ENCODE data around the gene SLC27A5. TPM values are rescaled to one million over a fixed set of nuclear protein-coding genes. Genes with fewer than 3 reads are reported as not detected.
A peak's percentile ranks its signal among the peaks of the same experiment; 100 is the strongest.

SLC27A5 gene
- total and polyA plus RNA-seq, 9 of the 15 experiments (the other 6 are each of a cell fraction or from before 2014, with no cell fraction given) = 42.2 to 318 (median 64.7) TPM

DNA sequence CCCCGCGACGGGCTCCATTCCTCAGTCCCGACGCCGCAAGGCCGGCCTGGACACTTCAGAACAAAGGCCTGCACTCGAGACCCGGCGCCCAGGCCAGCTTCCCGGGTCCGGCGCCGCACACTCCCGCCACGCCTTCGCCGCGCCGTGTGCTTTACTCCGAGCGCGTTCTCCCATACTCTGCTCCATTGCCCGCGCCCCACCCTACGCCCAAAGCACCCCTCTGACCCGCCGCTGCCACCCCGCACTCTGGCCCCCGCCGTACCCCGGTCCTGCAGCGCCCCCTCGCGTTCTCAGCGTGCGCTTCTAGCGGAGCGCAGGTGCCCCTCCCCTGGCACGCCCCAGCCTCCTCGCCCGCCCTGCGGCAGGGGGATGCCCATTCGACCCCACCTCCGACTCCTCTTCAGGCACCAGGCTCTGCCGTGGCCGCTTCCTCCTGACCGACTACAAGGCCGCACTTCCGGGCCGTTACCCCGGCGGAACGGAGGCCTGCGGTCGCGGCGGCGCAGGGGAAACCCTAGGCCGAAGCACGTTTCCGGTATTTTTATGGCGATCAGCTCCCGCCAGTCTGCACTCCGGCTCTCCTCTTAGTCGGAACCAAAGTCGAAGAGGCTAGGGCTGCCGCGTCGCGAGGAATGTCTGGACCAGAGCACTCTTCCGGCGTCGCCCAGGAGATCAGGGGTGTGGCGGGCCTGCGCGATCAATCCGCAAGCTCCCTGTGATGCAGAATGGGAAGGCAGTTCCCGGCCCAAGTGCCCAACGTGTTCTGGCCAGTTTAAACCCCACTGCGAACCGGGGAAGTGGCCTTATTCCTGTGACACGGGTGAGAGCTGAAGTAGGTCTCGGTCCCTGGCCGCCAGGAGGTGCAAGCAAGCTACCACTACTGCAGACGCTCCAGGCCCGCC, 7.8 kb upstream of the SLC27A5 start, which contains the start of gene ZBTB45 (continued):
- TF ChIP-seq, protein P1, sequence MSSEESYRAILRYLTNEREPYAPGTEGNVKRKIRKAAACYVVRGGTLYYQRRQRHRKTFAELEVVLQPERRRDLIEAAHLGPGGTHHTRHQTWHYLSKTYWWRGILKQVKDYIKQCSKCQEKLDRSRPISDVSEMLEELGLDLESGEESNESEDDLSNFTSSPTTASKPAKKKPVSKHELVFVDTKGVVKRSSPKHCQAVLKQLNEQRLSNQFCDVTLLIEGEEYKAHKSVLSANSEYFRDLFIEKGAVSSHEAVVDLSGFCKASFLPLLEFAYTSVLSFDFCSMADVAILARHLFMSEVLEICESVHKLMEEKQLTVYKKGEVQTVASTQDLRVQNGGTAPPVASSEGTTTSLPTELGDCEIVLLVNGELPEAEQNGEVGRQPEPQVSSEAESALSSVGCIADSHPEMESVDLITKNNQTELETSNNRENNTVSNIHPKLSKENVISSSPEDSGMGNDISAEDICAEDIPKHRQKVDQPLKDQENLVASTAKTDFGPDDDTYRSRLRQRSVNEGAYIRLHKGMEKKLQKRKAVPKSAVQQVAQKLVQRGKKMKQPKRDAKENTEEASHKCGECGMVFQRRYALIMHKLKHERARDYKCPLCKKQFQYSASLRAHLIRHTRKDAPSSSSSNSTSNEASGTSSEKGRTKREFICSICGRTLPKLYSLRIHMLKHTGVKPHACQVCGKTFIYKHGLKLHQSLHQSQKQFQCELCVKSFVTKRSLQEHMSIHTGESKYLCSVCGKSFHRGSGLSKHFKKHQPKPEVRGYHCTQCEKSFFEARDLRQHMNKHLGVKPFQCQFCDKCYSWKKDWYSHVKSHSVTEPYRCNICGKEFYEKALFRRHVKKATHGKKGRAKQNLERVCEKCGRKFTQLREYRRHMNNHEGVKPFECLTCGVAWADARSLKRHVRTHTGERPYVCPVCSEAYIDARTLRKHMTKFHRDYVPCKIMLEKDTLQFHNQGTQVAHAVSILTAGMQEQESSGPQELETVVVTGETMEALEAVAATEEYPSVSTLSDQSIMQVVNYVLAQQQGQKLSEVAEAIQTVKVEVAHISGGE (CRISPR knock-in tag; IDR thresholded peaks at IDR 0.05) = peak; percentile 98 to 99 (median 98)
- TF ChIP-seq NCOA1 (IDR thresholded peaks at IDR 0.05; ENCODE audit: low read depth) (peak; percentile 99), ZNF764 (CRISPR knock-in tag; IDR thresholded peaks at IDR 0.05; ENCODE audit: low read depth) (peak; percentile 22; the same call in 1 of the 2 replicates), MAFF (IDR thresholded peaks at IDR 0.05; ENCODE audit: low read length) (no peak), SIX5 (IDR thresholded peaks at IDR 0.05; ENCODE audit: borderline replicate concordance in 1 of 2, insufficient read depth in 1 of 2, low read depth in 1 of 2, low read length in 2 of 2) (peak; percentile 60 to 69), TGIF2 (CRISPR knock-in tag; IDR thresholded peaks at IDR 0.05) (no peak), ZNF583 (CRISPR knock-in tag; IDR thresholded peaks at IDR 0.05) (peak; percentile 79; the same call in 1 of the 2 replicates), BRCA1 (IDR thresholded peaks at IDR 0.05) (no peak), BRCA1 (CRISPR knock-in tag; IDR thresholded peaks at IDR 0.05) (no peak), ZNF780A (CRISPR knock-in tag; IDR thresholded peaks at IDR 0.05) (0 out of 2 replicates have a peak, but pooled peaks have one; percentile 65), HNRNPH1 (optimal IDR thresholded peaks at IDR 0.05; ENCODE audit: low read depth, low read length) (no peak), FOXJ2 (tag; IDR thresholded peaks at IDR 0.05) (peak; percentile 73; the same call in 1 of the 2 replicates), WHSC1 (IDR thresholded peaks at IDR 0.05; ENCODE audit: low read length) (no peak), GTF2F1 (IDR thresholded peaks at IDR 0.05; ENCODE audit: low read depth, low read length) (no peak; the same call in 1 of the 2 replicates), RBM22 (IDR thresholded peaks at IDR 0.05; ENCODE audit: low read depth, low read length, poor library complexity, severe bottlenecking) (peak; percentile 98), JUN (IDR thresholded peaks at IDR 0.05; ENCODE audit: borderline replicate concordance, low read depth, low read length) (0 out of 2 replicates have a peak, but pooled peaks have one; percentile 11), JUN (CRISPR knock-in tag; IDR thresholded peaks at IDR 0.05; ENCODE audit: borderline replicate concordance) (0 out of 2 replicates have a peak, but pooled peaks have one; percentile 4), RBFOX2 (IDR thresholded peaks at IDR 0.05; ENCODE audit: low read depth, low read length) (peak; percentile 97), NCOA6 (IDR thresholded peaks at IDR 0.05) (no peak; the same call in 1 of the 2 replicates), ZNF232 (CRISPR knock-in tag; IDR thresholded peaks at IDR 0.05) (peak; percentile 71; the same call in 1 of the 2 replicates), ZNF644 (tag; IDR thresholded peaks at IDR 0.05; ENCODE audit: low read depth) (peak; percentile 31; the same call in 1 of the 2 replicates), ZNF274 (IDR thresholded peaks at IDR 0.05; ENCODE audit: borderline replicate concordance, low read depth, low read length) (no peak), JUNB (CRISPR knock-in tag; conservative IDR thresholded peaks at IDR 0.05) (0 out of 2 replicates have a peak, but pooled peaks have one; percentile 14), XRCC5 (IDR thresholded peaks at IDR 0.05; ENCODE audit: low read depth, low read length) (peak; percentile 99)
- TF ChIP-seq, protein P2, sequence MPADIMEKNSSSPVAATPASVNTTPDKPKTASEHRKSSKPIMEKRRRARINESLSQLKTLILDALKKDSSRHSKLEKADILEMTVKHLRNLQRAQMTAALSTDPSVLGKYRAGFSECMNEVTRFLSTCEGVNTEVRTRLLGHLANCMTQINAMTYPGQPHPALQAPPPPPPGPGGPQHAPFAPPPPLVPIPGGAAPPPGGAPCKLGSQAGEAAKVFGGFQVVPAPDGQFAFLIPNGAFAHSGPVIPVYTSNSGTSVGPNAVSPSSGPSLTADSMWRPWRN (IDR thresholded peaks at IDR 0.05; ENCODE audit: low read depth) = no peak

All from K562 (cell line).